K562 (cell line): ENCODE measurements around the gene CORO2A. TPM values are rescaled to one million over a fixed set of nuclear protein-coding genes. Genes with fewer than 3 reads are reported as not detected.

Source experiments
- ARID2 ChIP-seq: fragments of 450-650 bp; IDR thresholded peaks from 2 replicates; pipeline ENCODE4 v1.6.1; 2017; ENCODE audit warnings: antibody characterized with exemption, mild to moderate bottlenecking
- OTX1 ChIP-seq: fragments of 450-650 bp; formaldehyde crosslinking; IDR thresholded peaks from 2 replicates; pipeline ENCODE4 v1.4.0; 2022; ENCODE audit warnings: mild to moderate bottlenecking
- SMC3 ChIP-seq: conservative IDR thresholded peaks from 2 replicates; pipeline ENCODE4 v1.6.1; 2011; ENCODE audit warnings: low read depth, low read length, improper control_type of control experiment; ENCODE audit not compliant: insufficient read depth
- THRB ChIP-seq: fragments of 450-650 bp; formaldehyde crosslinking; conservative IDR thresholded peaks from 2 replicates; pipeline ENCODE4 v1.4.0; 2022; ENCODE audit warnings: mild to moderate bottlenecking, missing genetic modification characterization
- ZFX ChIP-seq: sonication (generic); formaldehyde crosslinking; IDR thresholded peaks from 2 replicates; pipeline ENCODE4 v1.8.0; 2022; ENCODE audit warnings: mild to moderate bottlenecking, missing genetic modification reagents, moderate library complexity
- ZNF263 ChIP-seq: sonication (generic); formaldehyde crosslinking; IDR thresholded peaks from 2 replicates; pipeline ENCODE4 v1.8.0; 2022; ENCODE audit warnings: mild to moderate bottlenecking, missing genetic modification reagents, borderline replicate concordance
- ZNF280B ChIP-seq: fragments of 250-450 bp; sonication (Bioruptor Pico); IDR thresholded peaks from 2 replicates; pipeline ENCODE4 v1.5.1; 2021; ENCODE audit warnings: mild to moderate bottlenecking
- polyA plus RNA-seq, 8 experiments: library from polyadenylated mRNA; depleted of rRNA in 4 of 8; stranded (reverse) in 5 of 8; unstranded in 3 of 8; fragments of >200 nt; fragmentation: Nextera tagmentation in 2 of 8; fragmentation: Illumina TruSeq in 1 of 8; extraction: Ambion mirVana in 2 of 8; extraction: Trizol in 1 of 8; gene quantifications; 2 replicates each; pipeline versions ENCODE4 v1.2.1 to v1.2.3, GENCODE V29; 2011 to 2014; ENCODE audit warnings: inconsistent platforms in 1 of 8, missing spikeins in 1 of 8
- total RNA-seq, 7 experiments: library from RNA; depleted of rRNA in 6 of 7; stranded (reverse); fragments of >200 nt in 6 of 7; fragmentation: Illumina TruSeq in 2 of 7; extraction: Trizol in 2 of 7; gene quantifications; 2 replicates each; pipeline versions ENCODE4 v1.2.1 to v1.2.3, GENCODE V29; 2011 to 2021; ENCODE audit warnings: low replicate concordance in 1 of 7
- TF ChIP-seq, protein P1 (sequence below): fragments of 250-450 bp; sonication (Bioruptor Pico); IDR thresholded peaks from 2 replicates; pipeline ENCODE4 v1.8.0; 2021; ENCODE audit warnings: moderate library complexity, mild to moderate bottlenecking, inconsistent platforms
- TF ChIP-seq, protein P2 (sequence below): fragments of 450-650 bp; IDR thresholded peaks from 2 replicates; pipeline ENCODE4 v1.6.1; 2016; ENCODE audit warnings: low read depth, mild to moderate bottlenecking, moderate library complexity
- TF ChIP-seq, protein P3 (sequence below): fragments of 450-650 bp; formaldehyde crosslinking; IDR thresholded peaks from 2 replicates; pipeline ENCODE4 v1.4.0; 2020; ENCODE audit warnings: mild to moderate bottlenecking, mixed read lengths
- TF ChIP-seq, protein P4 (sequence below): sonication (generic); formaldehyde crosslinking; IDR thresholded peaks from 2 replicates; pipeline ENCODE4 v1.8.1; 2023; ENCODE audit warnings: mild to moderate bottlenecking, missing genetic modification reagents

The CORO2A gene
- total and polyA plus RNA-seq, 9 of the 15 experiments (the other 6 are each of a cell fraction or from before 2014, with no cell fraction given) = 9.5 to 26.6 (median 18.0) TPM

- TF ChIP-seq, protein P1, sequence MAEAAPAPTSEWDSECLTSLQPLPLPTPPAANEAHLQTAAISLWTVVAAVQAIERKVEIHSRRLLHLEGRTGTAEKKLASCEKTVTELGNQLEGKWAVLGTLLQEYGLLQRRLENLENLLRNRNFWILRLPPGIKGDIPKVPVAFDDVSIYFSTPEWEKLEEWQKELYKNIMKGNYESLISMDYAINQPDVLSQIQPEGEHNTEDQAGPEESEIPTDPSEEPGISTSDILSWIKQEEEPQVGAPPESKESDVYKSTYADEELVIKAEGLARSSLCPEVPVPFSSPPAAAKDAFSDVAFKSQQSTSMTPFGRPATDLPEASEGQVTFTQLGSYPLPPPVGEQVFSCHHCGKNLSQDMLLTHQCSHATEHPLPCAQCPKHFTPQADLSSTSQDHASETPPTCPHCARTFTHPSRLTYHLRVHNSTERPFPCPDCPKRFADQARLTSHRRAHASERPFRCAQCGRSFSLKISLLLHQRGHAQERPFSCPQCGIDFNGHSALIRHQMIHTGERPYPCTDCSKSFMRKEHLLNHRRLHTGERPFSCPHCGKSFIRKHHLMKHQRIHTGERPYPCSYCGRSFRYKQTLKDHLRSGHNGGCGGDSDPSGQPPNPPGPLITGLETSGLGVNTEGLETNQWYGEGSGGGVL (CRISPR knock-in tag) = no peak
- TF ChIP-seq, protein P2, sequence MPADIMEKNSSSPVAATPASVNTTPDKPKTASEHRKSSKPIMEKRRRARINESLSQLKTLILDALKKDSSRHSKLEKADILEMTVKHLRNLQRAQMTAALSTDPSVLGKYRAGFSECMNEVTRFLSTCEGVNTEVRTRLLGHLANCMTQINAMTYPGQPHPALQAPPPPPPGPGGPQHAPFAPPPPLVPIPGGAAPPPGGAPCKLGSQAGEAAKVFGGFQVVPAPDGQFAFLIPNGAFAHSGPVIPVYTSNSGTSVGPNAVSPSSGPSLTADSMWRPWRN = no peak
- TF ChIP-seq, protein P3, sequence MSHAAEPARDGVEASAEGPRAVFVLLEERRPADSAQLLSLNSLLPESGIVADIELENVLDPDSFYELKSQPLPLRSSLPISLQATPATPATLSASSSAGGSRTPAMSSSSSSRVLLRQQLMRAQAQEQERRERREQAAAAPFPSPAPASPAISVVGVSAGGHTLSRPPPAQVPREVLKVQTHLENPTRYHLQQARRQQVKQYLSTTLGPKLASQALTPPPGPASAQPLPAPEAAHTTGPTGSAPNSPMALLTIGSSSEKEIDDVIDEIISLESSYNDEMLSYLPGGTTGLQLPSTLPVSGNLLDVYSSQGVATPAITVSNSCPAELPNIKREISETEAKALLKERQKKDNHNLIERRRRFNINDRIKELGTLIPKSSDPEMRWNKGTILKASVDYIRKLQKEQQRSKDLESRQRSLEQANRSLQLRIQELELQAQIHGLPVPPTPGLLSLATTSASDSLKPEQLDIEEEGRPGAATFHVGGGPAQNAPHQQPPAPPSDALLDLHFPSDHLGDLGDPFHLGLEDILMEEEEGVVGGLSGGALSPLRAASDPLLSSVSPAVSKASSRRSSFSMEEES (CRISPR knock-in tag) = no peak
- TF ChIP-seq OTX1 (CRISPR knock-in tag) (0 out of 2 replicates have a peak, but pooled peaks have one; percentile 18), ZNF263 (CRISPR knock-in tag) (peak; percentile 38; the same call in 1 of the 2 replicates), THRB (CRISPR knock-in tag) (no peak), SMC3 (0 out of 2 replicates have a peak, but pooled peaks have one; percentile 16), ARID2 (peak; percentile 6; the same call in 1 of the 2 replicates), ZFX (CRISPR knock-in tag) (peak; percentile 83), ZNF280B (CRISPR knock-in tag) (no peak)
- TF ChIP-seq, protein P4, sequence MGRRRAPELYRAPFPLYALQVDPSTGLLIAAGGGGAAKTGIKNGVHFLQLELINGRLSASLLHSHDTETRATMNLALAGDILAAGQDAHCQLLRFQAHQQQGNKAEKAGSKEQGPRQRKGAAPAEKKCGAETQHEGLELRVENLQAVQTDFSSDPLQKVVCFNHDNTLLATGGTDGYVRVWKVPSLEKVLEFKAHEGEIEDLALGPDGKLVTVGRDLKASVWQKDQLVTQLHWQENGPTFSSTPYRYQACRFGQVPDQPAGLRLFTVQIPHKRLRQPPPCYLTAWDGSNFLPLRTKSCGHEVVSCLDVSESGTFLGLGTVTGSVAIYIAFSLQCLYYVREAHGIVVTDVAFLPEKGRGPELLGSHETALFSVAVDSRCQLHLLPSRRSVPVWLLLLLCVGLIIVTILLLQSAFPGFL = no peak
Measured at GRCh38 chr9:98192503-98193335, at the start of gene CORO2A (continued).
